MM.1S (cell line): ENCODE results near the gene POM121C.
"Not testable (repeated sequence)": the region's sequence is repeated elsewhere in the genome, so short reads cannot be mapped to it uniquely, and the experiment has no call there.

ENCODE experiments used
- EZH2 ChIP-seq: fragments of 300-600 bp; sonication (generic); optimal IDR thresholded peaks from 2 replicates; pipeline ENCODE3; 2017; ENCODE audit warnings: low read depth, mild to moderate bottlenecking, antibody characterized with exemption, low read length, mixed read lengths
- TF ChIP-seq, protein P1 (sequence below): fragments of 300-600 bp; sonication (generic); IDR thresholded peaks from 2 replicates; pipeline ENCODE4 v1.5.1; 2016; ENCODE audit warnings: antibody characterized with exemption, low read length, mixed read lengths

DNA sequence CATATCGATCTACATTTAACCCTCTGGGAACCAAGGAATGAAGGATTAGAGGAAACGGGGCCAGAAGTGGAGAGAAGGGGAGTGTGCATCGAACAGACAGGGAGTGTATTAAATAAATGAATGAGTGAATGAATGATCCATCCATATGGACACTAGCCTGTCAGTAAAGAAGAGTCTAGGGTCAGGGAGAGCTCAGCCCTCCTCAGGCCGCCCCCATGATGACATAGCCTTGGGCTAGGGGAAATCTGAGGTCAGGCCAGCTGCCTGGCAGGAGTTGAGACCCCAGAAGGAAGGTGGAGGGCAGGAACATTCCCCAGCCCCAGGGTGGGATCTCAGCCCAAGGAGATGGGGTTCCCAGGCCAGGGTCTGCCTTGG is 112.0 kb downstream of the POM121C start:
- TF ChIP-seq, protein P1, sequence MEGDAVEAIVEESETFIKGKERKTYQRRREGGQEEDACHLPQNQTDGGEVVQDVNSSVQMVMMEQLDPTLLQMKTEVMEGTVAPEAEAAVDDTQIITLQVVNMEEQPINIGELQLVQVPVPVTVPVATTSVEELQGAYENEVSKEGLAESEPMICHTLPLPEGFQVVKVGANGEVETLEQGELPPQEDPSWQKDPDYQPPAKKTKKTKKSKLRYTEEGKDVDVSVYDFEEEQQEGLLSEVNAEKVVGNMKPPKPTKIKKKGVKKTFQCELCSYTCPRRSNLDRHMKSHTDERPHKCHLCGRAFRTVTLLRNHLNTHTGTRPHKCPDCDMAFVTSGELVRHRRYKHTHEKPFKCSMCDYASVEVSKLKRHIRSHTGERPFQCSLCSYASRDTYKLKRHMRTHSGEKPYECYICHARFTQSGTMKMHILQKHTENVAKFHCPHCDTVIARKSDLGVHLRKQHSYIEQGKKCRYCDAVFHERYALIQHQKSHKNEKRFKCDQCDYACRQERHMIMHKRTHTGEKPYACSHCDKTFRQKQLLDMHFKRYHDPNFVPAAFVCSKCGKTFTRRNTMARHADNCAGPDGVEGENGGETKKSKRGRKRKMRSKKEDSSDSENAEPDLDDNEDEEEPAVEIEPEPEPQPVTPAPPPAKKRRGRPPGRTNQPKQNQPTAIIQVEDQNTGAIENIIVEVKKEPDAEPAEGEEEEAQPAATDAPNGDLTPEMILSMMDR: not testable (repeated sequence)
- TF ChIP-seq EZH2: not testable (repeated sequence)
